Measurements from ENCODE around the gene GABPB1.

DNA sequence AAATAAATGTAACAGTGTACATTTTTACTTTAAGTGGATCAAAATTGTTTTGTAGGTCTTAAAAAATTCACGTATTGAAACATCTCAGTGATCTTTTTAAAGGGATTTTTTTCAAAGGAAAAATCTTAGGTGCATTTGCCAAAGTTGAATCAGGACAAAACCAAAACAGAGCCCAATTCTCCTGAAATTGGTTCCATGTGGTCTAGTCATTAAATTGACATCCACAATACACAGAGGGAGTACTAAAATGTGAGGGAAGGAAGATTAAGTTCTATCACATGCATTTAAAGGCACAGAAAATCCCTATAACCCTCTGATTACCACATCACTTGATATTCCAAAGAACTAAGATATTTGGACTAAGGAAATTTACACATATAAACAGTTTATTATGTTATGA lies 50.2 kb downstream of the GABPB1 start:
- TF ChIP-seq POLR2A (IDR thresholded peaks at IDR 0.05) (no peak), POLR2AphosphoS5 (IDR thresholded peaks at IDR 0.05; ENCODE audit: insufficient read depth in 1 of 2, low read depth in 1 of 2) (no peak)
- TF ChIP-seq, protein P1, sequence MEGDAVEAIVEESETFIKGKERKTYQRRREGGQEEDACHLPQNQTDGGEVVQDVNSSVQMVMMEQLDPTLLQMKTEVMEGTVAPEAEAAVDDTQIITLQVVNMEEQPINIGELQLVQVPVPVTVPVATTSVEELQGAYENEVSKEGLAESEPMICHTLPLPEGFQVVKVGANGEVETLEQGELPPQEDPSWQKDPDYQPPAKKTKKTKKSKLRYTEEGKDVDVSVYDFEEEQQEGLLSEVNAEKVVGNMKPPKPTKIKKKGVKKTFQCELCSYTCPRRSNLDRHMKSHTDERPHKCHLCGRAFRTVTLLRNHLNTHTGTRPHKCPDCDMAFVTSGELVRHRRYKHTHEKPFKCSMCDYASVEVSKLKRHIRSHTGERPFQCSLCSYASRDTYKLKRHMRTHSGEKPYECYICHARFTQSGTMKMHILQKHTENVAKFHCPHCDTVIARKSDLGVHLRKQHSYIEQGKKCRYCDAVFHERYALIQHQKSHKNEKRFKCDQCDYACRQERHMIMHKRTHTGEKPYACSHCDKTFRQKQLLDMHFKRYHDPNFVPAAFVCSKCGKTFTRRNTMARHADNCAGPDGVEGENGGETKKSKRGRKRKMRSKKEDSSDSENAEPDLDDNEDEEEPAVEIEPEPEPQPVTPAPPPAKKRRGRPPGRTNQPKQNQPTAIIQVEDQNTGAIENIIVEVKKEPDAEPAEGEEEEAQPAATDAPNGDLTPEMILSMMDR (IDR thresholded peaks at IDR 0.05), result no peak
